Type B pancreatic cell (in vitro differentiated cells): ENCODE results near the gene FAM171A1. TPM values are rescaled to one million over a fixed set of nuclear protein-coding genes. Genes with fewer than 3 reads are reported as not detected.
A peak's percentile ranks its signal among the peaks of the same experiment; 100 is the strongest.

Source experiments
- DNase-seq: peaks from one replicate; pipeline ENCODE4 v3.0.0; 2021; ENCODE audit warnings: mixed read lengths; ENCODE audit not compliant: unreplicated experiment; ENCODE audit errors: extremely low spot score
- H3K27ac Mint-ChIP-seq: 2 replicates; pipeline ENCODE4 v1.8.0; 2021; ENCODE audit warnings: mild to moderate bottlenecking, mixed read lengths
- H3K27me3 Mint-ChIP-seq: 2 replicates; pipeline ENCODE4 v1.8.0; 2021; ENCODE audit warnings: mixed read lengths
- H3K36me3 Mint-ChIP-seq: 2 replicates; pipeline ENCODE4 v1.8.0; 2021; ENCODE audit warnings: mixed read lengths
- H3K4me1 Mint-ChIP-seq: one replicate; pipeline ENCODE4 v1.8.0; 2021; ENCODE audit warnings: mixed read lengths; ENCODE audit not compliant: unreplicated experiment
- H3K4me3 Mint-ChIP-seq: 2 replicates; pipeline ENCODE4 v1.8.0; 2021; ENCODE audit warnings: mild to moderate bottlenecking, mixed read lengths
- H3K9me3 Mint-ChIP-seq: 2 replicates; pipeline ENCODE4 v1.8.0; 2021; ENCODE audit warnings: mixed read lengths
- CTCF ChIP-seq: fragments of 200-600 bp; sonication (generic); conservative IDR thresholded peaks from 2 replicates; pipeline ENCODE4 v1.5.0; 2021; ENCODE audit warnings: antibody characterized with exemption, mild to moderate bottlenecking
- total RNA-seq: library from RNA; stranded (reverse); gene quantifications from 2 replicates; pipeline ENCODE4 v1.2.1, GENCODE V29; 2021; ENCODE audit warnings: low replicate concordance

FAM171A1 gene
- total RNA-seq, 1 donor from 2014 or later, result 49.3 TPM

GRCh38 chr10:15313843-15314242 is 57.2 kb downstream of the FAM171A1 start:
- Mint-ChIP-seq H3K4me1 (peaks cover 30% of the 10 kb centered on the region), H3K27me3 (no peaks in the 10 kb centered on the region), H3K9me3 (peaks cover 3% of the 10 kb centered on the region), H3K4me3 (peak overlapping the region; percentile 50), H3K36me3 (peaks cover 9% of the 10 kb centered on the region), H3K27ac (peak overlapping the region; percentile 42)
- no peak for DNase-seq
- TF ChIP-seq CTCF, result no peak

GRCh38 chr10:15313047-15313446 is 58.0 kb downstream of the FAM171A1 start:
- no peaks in the 10 kb centered on the region for H3K27me3 Mint-ChIP-seq
- H3K4me1 Mint-ChIP-seq, result peaks cover 30% of the 10 kb centered on the region
- no peak for DNase-seq
- TF ChIP-seq CTCF, result no peak
- H3K9me3 Mint-ChIP-seq, result no peaks in the 10 kb centered on the region
- H3K36me3 Mint-ChIP-seq, result peaks cover 2% of the 10 kb centered on the region
- no peak overlapping the region for H3K27ac Mint-ChIP-seq
- H3K4me3 Mint-ChIP-seq, result no peak overlapping the region

GRCh38 chr10:15311569-15312280 is 59.4 kb downstream of the FAM171A1 start:
- Mint-ChIP-seq H3K36me3 (peaks cover 1% of the 10 kb centered on the region), H3K9me3 (peaks cover 2% of the 10 kb centered on the region), H3K27me3 (no peaks in the 10 kb centered on the region), H3K4me3 (no peak overlapping the region), H3K27ac (no peak overlapping the region), H3K4me1 (peaks cover 30% of the 10 kb centered on the region)
- DNase-seq, result no peak
- no peak for TF ChIP-seq CTCF

- DNase-seq, result no peak
- H3K4me1 Mint-ChIP-seq, result peaks cover 27% of the 10 kb centered on the region
- TF ChIP-seq CTCF, result no peak
- peaks cover 4% of the 10 kb centered on the region for H3K9me3 Mint-ChIP-seq
- H3K36me3 Mint-ChIP-seq, result peaks cover 3% of the 10 kb centered on the region
- H3K4me3 Mint-ChIP-seq, result no peak overlapping the region
- H3K27me3 Mint-ChIP-seq, result no peaks in the 10 kb centered on the region
- H3K27ac Mint-ChIP-seq, result no peak overlapping the region
Observed at GRCh38 chr10:15310776-15311568, 60.1 kb downstream of the FAM171A1 start.

- peaks cover 3% of the 10 kb centered on the region for H3K36me3 Mint-ChIP-seq
- no peak for DNase-seq
- no peak overlapping the region for H3K4me3 Mint-ChIP-seq
- H3K9me3 Mint-ChIP-seq, result peaks cover 4% of the 10 kb centered on the region
- no peaks in the 10 kb centered on the region for H3K27me3 Mint-ChIP-seq
- TF ChIP-seq CTCF, result no peak
- no peak overlapping the region for H3K27ac Mint-ChIP-seq
- H3K4me1 Mint-ChIP-seq, result peaks cover 21% of the 10 kb centered on the region
Observed at GRCh38 chr10:15309221-15309620, 61.9 kb downstream of the FAM171A1 start.
